Neural progenitor cell (in vitro differentiated cells): ENCODE data around the gene NFKBIE.

Experiments used
- EZH2 ChIP-seq: fragments of 200-600 bp; sonication (generic); IDR thresholded peaks from 2 replicates; pipeline ENCODE4 v1.6.1; 2017; ENCODE audit warnings: antibody characterized with exemption, mild to moderate bottlenecking, moderate library complexity
- EZH2phosphoT487 ChIP-seq: fragments of 200-600 bp; sonication (generic); IDR thresholded peaks from 2 replicates; pipeline ENCODE4 v1.6.1; 2017; ENCODE audit warnings: antibody characterized with exemption
- TF ChIP-seq, protein P1 (sequence below): fragments of 200-600 bp; sonication (generic); IDR thresholded peaks from 2 replicates; pipeline ENCODE4 v1.5.1; 2017; ENCODE audit warnings: antibody characterized with exemption, mild to moderate bottlenecking

DNA sequence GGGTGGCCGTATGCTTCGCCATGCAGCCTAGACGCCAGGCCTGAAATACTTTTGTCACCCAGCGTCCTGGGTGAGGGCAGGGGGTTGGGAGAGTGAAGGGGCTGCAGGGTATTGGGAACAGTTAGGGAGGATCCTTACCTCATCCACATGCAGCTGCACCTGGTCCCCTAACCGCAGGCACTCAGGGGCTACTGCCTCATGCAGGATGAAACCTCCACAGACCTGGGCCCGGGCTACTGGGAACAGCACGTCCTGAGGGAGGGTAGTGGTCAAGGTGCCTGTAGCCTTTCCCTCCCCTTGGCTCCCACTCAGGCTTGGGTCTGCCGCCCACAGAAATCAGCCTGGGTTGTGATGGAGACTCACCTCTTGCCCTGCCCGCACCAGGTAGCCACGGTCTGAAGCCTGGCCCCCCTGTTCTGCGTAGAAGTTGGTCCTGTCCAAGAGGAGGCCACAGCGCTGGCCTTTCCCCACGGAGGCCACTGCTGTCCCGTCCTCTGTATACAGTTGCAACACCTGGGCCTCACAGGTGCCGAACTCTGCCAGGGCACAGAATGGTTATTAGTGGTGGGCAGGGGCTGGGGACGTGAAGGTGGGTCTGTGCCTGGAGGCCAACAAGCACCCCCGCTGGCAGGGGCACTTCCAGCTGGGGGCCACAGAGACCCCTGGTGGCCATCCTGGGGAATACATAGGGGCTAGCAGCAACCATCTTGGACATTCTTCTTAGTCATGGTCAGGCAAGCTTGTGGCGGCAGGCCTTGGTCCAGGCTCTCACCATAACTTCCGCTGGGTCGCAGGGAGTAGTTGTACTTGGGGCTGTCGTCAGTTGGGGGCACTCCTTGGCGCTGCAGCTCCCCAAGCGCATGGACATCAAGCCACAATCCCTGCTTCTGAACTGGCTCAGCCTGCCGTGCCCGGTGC, 39.2 kb upstream of the NFKBIE start:
- no peak for TF ChIP-seq EZH2
- no peak for TF ChIP-seq EZH2phosphoT487
- TF ChIP-seq, protein P1, sequence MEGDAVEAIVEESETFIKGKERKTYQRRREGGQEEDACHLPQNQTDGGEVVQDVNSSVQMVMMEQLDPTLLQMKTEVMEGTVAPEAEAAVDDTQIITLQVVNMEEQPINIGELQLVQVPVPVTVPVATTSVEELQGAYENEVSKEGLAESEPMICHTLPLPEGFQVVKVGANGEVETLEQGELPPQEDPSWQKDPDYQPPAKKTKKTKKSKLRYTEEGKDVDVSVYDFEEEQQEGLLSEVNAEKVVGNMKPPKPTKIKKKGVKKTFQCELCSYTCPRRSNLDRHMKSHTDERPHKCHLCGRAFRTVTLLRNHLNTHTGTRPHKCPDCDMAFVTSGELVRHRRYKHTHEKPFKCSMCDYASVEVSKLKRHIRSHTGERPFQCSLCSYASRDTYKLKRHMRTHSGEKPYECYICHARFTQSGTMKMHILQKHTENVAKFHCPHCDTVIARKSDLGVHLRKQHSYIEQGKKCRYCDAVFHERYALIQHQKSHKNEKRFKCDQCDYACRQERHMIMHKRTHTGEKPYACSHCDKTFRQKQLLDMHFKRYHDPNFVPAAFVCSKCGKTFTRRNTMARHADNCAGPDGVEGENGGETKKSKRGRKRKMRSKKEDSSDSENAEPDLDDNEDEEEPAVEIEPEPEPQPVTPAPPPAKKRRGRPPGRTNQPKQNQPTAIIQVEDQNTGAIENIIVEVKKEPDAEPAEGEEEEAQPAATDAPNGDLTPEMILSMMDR, result peak; percentile 82
